Stomach (tissue), 4 donors: Measurements from ENCODE around the gene LRRFIP1.

Source experiments
- EP300 ChIP-seq: sonication (generic); formaldehyde crosslinking; IDR thresholded peaks from one replicate; pipeline ENCODE4 v1.6.1; 2017; ENCODE audit warnings: antibody characterized with exemption
- POLR2AphosphoS5 ChIP-seq, 3 donors: sonication (generic); formaldehyde crosslinking; IDR thresholded peaks; one replicate each; pipeline ENCODE4 v1.6.1; 2016; ENCODE audit warnings: antibody characterized with exemption in 3 of 3
- TF ChIP-seq, protein P1 (sequence below), 7 experiments: fragments of 450-650 bp in 4 of 7; fragments of 200-600 bp in 3 of 7; sonication (generic) in 3 of 7; IDR thresholded peaks; one replicate each; pipeline ENCODE4 v1.5.1; 2016 to 2019; ENCODE audit warnings: antibody characterized with exemption in 7 of 7, control low read depth in 2 of 7, mild to moderate bottlenecking in 1 of 7

DNA sequence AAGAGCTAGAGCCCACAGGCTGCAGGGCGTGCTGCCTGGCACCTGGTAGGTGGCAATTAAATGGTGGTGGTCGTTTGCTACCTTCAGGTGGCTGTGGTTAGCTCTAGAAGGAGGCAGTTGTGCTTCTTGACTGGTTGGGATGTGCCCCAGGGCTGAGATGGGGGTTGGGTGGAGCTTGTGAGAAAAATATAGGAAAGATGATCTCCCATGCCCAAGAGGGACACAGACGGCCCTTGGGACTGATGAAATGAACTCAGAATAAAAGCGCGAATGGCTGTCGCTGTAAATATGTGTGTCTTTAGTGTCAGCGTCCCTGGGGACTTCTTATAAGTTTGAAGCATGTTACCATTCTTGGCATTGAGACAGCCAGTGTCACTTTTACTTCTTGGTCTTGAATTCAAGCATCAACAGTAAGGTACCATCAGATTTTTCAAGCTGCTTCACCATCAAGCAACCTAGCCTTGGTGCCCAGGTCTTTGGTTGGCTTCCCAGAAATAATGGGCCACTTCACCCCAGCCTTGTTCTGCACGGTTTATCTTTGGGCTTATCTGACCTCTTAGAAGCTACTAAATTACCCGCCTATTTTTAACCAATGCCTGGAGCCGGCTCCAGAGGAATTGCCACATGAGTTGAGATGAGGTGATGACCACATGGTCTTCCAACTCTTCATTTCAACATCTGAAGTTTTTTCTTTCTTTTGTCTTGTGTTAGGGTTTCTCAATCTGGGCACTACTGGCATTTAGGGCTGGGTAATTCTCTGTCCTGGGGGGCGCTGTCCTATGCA is 11.9 kb downstream of the LRRFIP1 start:
- TF ChIP-seq, protein P1, sequence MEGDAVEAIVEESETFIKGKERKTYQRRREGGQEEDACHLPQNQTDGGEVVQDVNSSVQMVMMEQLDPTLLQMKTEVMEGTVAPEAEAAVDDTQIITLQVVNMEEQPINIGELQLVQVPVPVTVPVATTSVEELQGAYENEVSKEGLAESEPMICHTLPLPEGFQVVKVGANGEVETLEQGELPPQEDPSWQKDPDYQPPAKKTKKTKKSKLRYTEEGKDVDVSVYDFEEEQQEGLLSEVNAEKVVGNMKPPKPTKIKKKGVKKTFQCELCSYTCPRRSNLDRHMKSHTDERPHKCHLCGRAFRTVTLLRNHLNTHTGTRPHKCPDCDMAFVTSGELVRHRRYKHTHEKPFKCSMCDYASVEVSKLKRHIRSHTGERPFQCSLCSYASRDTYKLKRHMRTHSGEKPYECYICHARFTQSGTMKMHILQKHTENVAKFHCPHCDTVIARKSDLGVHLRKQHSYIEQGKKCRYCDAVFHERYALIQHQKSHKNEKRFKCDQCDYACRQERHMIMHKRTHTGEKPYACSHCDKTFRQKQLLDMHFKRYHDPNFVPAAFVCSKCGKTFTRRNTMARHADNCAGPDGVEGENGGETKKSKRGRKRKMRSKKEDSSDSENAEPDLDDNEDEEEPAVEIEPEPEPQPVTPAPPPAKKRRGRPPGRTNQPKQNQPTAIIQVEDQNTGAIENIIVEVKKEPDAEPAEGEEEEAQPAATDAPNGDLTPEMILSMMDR (IDR thresholded peaks at IDR 0.05), result no peak
- TF ChIP-seq EP300, result no peak
- TF ChIP-seq POLR2AphosphoS5 (IDR thresholded peaks at IDR 0.05), result no peak
